ENCODE results near the gene TAF11. TPM values are rescaled to one million over a fixed set of nuclear protein-coding genes. Genes with fewer than 3 reads are reported as not detected.
"Not testable (repeated sequence)": the region's sequence is repeated elsewhere in the genome, so short reads cannot be mapped to it uniquely, and the experiment has no call there.

TAF11 gene
- total RNA-seq, 4 donors from 2014 or later, result 6.4 to 35.1 (median 19.9) TPM

DNA sequence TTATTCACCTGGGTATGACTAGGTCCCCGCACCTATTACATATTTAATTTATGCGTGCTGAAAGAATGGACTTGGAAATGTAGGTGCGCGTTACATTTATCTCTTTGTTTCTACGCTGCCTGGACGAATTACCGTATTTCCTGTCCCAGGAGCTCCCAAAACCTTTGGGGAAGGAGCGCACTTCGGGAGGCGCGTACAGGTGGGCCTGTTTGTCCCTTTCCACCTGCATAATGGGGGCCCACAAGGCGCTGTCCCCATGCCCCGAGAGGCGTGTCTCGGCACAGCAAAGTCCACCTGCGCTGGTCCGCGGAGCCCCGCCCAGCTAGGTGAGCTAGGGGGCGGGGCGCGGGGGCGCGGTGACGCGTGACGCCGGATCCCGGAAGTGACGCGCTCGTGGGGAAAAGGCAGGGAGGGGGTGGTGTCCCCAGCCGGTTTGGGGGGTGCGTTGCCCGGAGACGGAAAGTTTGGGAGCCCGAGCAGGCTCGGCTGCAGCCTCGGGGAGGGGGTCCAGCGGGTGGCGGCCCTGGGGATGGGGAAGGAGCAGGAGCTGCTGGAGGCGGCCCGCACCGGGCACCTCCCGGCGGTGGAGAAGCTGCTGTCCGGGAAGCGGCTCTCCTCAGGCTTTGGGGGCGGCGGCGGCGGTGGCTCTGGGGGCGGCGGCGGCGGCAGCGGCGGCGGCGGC is 1.2 kb upstream of the TAF11 start, which contains the start of gene ANKS1A:
Gene ANKS1A, plus strand, starts transcription at position 382 of the 682 bp plus-strand sequence. Its CDS starts 148 bp downstream, at position 530.
- peaks cover 0 to 12% (median 0%) of the 10 kb centered on the region in 4 donors for H3K36me3 ChIP-seq
- intact Hi-C loops (cut with DNase I; ENCODE audit: low total_unique reads) (no loop called here), in situ Hi-C loops (cut with MboI; ENCODE audit: low pct_ligation_motif_present in 1 of 4, low pct_unique_long_range_greater_than_20kb in 1 of 4, low sequenced_read_pairs in 3 of 4) (no loop called here)
- peak; percentile 94 for DNase-seq
- 2% methylated on average over 23 of the region's 60 CpGs; no CpG with 5 or more reads in 1 of the 2 donors for WGBS, 2 donors (ENCODE audit: low coverage in 1 of 2)
- H3K4me1 ChIP-seq, result peaks cover 17 to 42% (median 26%) of the 10 kb centered on the region in 4 donors
- H3K9me3 ChIP-seq, result no peaks in the 10 kb centered on the region
- no peaks in the 10 kb centered on the region for H3K27me3 ChIP-seq
- peak within 1 kb of the TSS; percentile 87 to 93 (median 90) for H3K27ac ChIP-seq
- peak within 1 kb of the TSS; percentile 88 to 96 (median 92) for H3K4me3 ChIP-seq
- TF ChIP-seq, protein P1, sequence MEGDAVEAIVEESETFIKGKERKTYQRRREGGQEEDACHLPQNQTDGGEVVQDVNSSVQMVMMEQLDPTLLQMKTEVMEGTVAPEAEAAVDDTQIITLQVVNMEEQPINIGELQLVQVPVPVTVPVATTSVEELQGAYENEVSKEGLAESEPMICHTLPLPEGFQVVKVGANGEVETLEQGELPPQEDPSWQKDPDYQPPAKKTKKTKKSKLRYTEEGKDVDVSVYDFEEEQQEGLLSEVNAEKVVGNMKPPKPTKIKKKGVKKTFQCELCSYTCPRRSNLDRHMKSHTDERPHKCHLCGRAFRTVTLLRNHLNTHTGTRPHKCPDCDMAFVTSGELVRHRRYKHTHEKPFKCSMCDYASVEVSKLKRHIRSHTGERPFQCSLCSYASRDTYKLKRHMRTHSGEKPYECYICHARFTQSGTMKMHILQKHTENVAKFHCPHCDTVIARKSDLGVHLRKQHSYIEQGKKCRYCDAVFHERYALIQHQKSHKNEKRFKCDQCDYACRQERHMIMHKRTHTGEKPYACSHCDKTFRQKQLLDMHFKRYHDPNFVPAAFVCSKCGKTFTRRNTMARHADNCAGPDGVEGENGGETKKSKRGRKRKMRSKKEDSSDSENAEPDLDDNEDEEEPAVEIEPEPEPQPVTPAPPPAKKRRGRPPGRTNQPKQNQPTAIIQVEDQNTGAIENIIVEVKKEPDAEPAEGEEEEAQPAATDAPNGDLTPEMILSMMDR (IDR thresholded peaks at IDR 0.05), result no peak
- TF ChIP-seq POLR2A (IDR thresholded peaks at IDR 0.05) (peak; percentile 93), POLR2AphosphoS5 (IDR thresholded peaks at IDR 0.05) (peak; percentile 91 to 96 (median 92))

DNA sequence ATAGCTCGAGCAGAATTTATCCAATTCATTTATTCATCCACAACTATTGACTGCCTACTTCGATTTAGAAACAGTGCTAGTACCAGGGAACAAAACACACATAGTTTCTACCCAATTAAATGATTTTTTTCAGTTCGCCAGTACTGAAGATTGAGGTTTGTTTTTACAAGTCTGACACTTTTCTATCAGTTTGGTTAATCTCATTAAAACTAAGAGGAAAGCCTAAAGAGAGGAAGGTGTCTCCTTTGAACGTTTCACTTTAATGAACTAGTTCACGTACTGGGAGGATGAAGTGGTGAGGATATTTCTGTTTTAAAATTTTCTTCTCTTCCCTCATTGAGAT is 643 bp upstream of the TAF11 start:
- H3K4me1 ChIP-seq, result peaks cover 17 to 42% (median 26%) of the 10 kb centered on the region in 4 donors
- H3K27ac ChIP-seq, result peak overlapping the region; percentile 87 to 93 (median 90)
- no peaks in the 10 kb centered on the region for H3K9me3 ChIP-seq
- in situ Hi-C loops (cut with MboI; ENCODE audit: low pct_ligation_motif_present in 1 of 4, low pct_unique_long_range_greater_than_20kb in 1 of 4, low sequenced_read_pairs in 3 of 4) (no loop called here), intact Hi-C loops (cut with DNase I; ENCODE audit: low total_unique reads) (no loop called here)
- WGBS, 2 donors (ENCODE audit: low coverage in 1 of 2), result 1 to 2% methylated on average over 5 of the region's 5 CpGs
- TF ChIP-seq POLR2A (IDR thresholded peaks at IDR 0.05), result no peak
- no peak for TF ChIP-seq EP300 (IDR thresholded peaks at IDR 0.05; ENCODE audit: low read depth)
- peaks cover 0 to 12% (median 0%) of the 10 kb centered on the region in 4 donors for H3K36me3 ChIP-seq
- H3K4me3 ChIP-seq, result peak overlapping the region; percentile 88 to 96 (median 92)
- DNase-seq, result no peak
- no peaks in the 10 kb centered on the region for H3K27me3 ChIP-seq

DNA sequence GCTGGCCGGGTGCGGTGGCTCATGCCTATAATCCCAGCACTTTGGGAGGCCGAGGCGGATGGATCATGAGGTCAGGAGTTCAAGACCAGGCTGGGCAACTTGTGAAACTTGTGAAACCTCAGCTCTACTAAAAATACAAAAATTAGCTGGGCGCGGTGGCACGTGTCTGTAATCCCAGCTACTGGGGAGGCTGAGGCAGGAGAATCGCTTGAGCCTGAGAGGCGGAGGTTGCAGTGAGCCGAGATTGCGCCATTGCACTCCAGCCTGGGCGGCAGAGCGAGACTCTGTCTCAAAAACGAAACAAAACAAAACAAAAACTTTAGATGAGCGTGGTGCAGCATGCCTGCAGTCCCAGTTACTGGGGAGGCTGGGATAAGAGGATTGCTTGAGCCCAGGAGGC is 2.0 kb downstream of the TAF11 start:
- whole genome bisulfite sequencing, 2 donors (ENCODE audit: low coverage in 1 of 2), result 84 to 95% methylated on average over 7 to 15 of the region's 15 CpGs
- H3K9me3 ChIP-seq; DNase-seq; H3K27ac ChIP-seq; intact Hi-C loops (cut with DNase I; ENCODE audit: low total_unique reads); in situ Hi-C loops (cut with MboI; ENCODE audit: low pct_ligation_motif_present in 1 of 4, low pct_unique_long_range_greater_than_20kb in 1 of 4, low sequenced_read_pairs in 3 of 4); H3K4me3 ChIP-seq; H3K27me3 ChIP-seq: not testable (repeated sequence)
- H3K36me3 ChIP-seq, result peaks cover 0 to 22% (median 0%) of the 10 kb centered on the region in 4 donors
- H3K4me1 ChIP-seq, result peaks cover 14 to 32% (median 23%) of the 10 kb centered on the region in 4 donors

DNA sequence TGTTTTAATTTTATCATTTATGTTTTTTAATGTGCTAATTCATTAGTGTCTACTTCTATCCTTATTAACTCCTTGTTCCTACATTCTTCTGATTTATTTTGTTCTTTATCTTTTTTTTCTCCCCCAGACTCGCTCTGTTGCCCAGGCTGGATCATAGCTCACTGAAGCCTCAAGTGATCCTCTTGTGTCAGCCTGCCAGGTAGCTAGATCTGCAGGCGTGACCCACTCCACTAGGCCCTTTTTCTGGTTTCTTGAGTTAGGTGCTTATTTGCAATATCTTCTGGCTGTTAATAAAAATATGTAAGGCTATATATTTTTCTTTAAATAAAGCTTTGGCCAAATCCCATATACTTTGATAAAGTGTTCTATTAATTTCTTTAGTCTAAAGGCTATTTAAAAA is 2.8 kb downstream of the TAF11 start:
- peaks cover 0 to 30% (median 0%) of the 10 kb centered on the region in 4 donors for H3K36me3 ChIP-seq
- H3K27ac ChIP-seq, result no peak overlapping the region
- intact Hi-C loops (cut with DNase I; ENCODE audit: low total_unique reads) (no loop called here), in situ Hi-C loops (cut with MboI; ENCODE audit: low pct_ligation_motif_present in 1 of 4, low pct_unique_long_range_greater_than_20kb in 1 of 4, low sequenced_read_pairs in 3 of 4) (no loop called here)
- H3K4me3 ChIP-seq, result no peak overlapping the region
- no peaks in the 10 kb centered on the region for H3K27me3 ChIP-seq
- H3K4me1 ChIP-seq, result peaks cover 6 to 23% (median 15%) of the 10 kb centered on the region in 4 donors
- WGBS, 2 donors (ENCODE audit: low coverage in 1 of 2), result 94 to 100% methylated on average over 2 of the region's 2 CpGs
- no peak for DNase-seq
- TF ChIP-seq EP300 (IDR thresholded peaks at IDR 0.05; ENCODE audit: low read depth), result no peak
- TF ChIP-seq POLR2A (IDR thresholded peaks at IDR 0.05), result no peak
- TF ChIP-seq POLR2AphosphoS5 (IDR thresholded peaks at IDR 0.05), result no peak
- TF ChIP-seq, protein P1 (IDR thresholded peaks at IDR 0.05), result no peak
- no peaks in the 10 kb centered on the region for H3K9me3 ChIP-seq

DNA sequence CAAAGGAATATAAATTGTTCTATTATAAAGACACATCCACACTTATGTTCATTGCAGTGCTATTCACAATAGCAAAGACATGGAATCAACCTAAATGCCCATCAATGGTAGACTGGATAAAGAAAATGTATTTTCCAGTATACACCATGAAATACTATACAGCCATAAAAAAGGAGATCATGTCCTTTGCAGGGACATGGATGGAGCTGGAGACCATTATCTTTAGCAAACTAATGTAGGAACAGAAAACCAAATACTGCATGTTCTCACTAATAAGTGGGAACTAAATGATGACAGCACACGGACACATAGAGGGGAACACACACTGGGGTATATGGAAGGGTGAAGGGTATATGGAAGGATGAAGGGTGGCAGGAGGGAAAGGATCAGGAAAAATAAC is 3.8 kb downstream of the TAF11 start:
- H3K4me1 ChIP-seq, result peaks cover 6 to 23% (median 13%) of the 10 kb centered on the region in 4 donors
- intact Hi-C loops (cut with DNase I; ENCODE audit: low total_unique reads); H3K27me3 ChIP-seq; H3K27ac ChIP-seq; in situ Hi-C loops (cut with MboI; ENCODE audit: low pct_ligation_motif_present in 1 of 4, low pct_unique_long_range_greater_than_20kb in 1 of 4, low sequenced_read_pairs in 3 of 4); H3K9me3 ChIP-seq; H3K4me3 ChIP-seq; DNase-seq: not testable (repeated sequence)
- H3K36me3 ChIP-seq, result peaks cover 0 to 38% (median 1%) of the 10 kb centered on the region in 4 donors
- 94 to 100% methylated on average over 1 of the region's 1 CpG for WGBS, 2 donors (ENCODE audit: low coverage in 1 of 2)

Measured in transverse colon (tissue), 4 donors.